Stimulated activated CD8-positive, alpha-beta memory T cell treated with anti-CD3 and anti-CD28 coated beads, Interleukin-15, amount 100 ng/mL, for 4 hours (primary cell): Measurements from ENCODE around the gene EVI5L.
A peak's percentile ranks its signal among the peaks of the same experiment; 100 is the strongest.
"Not testable (repeated sequence)": the region's sequence is repeated elsewhere in the genome, so short reads cannot be mapped to it uniquely, and the experiment has no call there.

Source experiments
- DNase-seq, 2 donors: peaks; one replicate each; pipeline ENCODE4 v3.0.0-alpha.2; 2020; ENCODE audit warnings: low read depth in 2 of 2

Gene EVI5L

DNA sequence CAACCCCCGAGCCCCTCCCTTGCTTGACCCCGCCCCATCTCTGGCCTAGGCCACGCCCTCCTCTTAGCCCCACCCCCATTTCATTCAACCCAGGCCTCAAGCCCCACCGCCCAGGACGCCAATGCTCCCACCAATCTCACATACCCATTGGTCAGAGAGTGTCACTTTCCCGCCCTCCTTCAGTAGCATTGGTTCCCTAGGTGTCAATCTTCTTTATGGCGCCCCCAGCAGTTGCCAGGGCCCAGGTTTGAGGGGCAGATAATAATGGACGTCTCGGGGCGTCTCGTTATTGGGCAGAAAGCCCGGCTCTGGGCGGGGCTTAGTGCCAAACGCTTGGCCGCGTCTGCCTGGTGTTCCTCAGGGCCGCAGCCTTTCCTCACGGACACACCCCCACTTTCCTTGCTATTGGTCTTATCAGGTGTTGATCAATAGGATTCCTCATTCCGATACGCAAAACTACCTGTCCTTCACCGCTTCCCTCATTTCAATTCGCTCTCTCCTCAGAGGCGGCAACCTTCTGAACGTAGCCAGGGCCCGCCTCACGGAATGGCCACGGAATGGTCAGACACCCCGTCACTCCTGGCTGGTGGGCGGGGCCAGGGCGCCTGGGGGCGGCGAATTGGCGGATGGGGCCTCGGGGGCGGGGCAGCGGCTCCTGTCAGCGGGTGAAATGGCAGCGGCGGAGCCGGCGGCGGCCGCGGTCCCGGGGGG, at the start of gene EVI5L:
Gene EVI5L, plus strand, starts transcription at position 658 of the 711 bp plus-strand sequence. CDS start 16,325 bp downstream, outside the sequence.
- peak; percentile 98 to 99 for DNase-seq

DNA sequence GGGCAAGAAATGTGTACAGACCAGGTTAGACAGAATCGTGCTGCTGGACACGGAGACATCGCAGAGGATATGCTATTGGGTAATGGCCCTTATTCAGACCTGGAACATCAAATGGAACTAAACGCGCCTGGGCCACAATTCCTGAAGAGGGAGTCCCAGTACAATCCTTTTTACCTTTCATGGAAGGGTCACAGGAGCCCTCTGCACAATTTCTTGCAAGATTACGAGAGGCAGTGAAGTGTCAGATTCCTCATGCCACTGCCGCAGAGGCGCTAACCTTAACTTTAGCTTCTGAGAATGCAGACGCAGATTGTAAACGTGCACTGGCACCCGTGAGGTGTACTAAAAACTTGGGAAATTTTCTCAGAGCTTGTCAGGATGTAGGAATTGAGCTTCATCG, 48.9 kb upstream of the EVI5L start:
- DNase-seq, result no peak

DNA sequence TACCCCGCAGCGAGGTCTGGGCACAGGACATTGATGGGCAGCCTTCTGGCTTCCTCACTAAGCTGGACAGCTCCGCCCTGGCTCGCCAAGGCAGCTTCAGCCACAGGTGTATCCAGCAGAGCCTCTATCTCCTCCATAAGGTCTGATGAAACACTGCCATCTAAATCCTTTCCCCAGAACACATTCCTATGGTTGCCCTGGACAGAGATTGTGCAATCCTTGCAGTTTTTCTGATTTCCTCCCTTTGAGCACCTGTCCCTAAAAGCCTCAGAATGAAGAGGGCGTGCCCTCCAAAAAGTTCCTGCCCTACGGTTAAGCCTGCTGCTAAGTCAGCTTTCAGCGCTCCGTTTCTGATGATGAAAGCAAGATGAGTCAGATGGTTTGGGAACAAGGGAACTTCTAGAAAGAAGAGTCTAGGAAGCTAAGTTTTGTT, 46.0 kb upstream of the EVI5L start:
- no peak for DNase-seq

DNA sequence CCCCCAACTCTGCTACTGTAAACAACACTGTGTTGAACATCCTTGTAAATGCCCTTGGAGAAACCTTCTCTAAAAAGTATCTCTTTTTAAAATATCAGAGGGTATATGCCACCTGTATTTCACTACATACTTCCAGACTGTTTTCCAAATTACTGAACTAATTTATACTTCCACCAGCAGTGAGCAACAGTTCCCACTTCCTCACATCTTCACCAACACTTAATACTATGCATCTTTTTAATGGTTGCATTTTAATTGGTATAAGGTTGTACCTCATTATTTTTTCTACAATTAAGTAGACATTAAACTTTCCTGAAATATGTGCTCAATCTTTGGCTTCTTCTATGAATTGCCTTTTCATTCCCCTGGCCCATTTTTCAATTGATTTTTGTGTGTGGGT, 45.2 kb upstream of the EVI5L start:
- no peak for DNase-seq

DNA sequence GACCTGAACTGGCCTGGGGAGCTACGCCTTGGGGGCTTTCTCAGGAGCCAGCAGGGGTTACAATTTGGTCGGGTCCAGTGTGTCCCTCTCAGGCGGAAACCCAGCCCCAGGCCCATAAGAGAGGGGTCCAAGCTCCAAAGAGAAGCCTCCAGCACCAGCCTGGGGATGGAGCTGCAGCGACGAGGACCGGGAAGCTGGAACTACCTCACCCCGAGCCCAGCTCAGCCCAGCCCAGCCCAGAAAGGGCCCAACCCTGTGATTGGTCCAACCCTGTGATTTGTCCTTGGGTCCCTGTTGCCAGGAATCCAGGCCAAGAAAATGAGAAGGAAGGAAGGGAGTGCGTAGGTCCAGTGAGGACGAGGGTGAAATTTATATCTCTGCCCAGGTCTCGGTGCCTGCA, 42.9 kb upstream of the EVI5L start:
- no peak for DNase-seq

DNA sequence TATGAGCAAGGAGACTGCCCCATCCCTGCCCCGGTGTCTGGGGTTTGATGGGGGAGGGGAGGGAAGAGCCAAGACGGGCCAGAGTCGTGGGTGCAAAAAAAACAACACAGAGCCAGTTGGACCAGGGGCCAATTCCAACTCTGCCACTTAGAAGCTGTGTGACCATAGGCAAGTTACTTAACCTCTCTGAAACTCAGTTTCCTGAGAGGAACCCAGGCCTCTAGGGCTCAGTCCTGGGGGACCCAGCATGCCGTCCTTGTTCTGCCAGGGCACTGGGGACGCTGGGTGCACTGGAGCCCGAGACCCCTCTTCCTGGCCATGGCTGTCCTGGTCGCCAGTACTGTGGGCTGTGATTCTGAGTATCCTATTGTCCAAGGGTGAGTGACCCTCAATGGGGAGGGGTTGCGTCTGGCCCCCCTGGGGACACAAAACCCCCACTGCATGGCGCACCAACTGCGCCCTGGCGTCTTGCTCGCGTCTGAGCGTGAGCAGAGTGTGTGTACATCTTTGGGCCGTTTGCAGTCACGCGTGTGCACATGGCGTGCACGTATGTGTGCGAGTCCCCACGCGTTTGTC, 42.3 kb upstream of the EVI5L start:
- no peak for DNase-seq

DNA sequence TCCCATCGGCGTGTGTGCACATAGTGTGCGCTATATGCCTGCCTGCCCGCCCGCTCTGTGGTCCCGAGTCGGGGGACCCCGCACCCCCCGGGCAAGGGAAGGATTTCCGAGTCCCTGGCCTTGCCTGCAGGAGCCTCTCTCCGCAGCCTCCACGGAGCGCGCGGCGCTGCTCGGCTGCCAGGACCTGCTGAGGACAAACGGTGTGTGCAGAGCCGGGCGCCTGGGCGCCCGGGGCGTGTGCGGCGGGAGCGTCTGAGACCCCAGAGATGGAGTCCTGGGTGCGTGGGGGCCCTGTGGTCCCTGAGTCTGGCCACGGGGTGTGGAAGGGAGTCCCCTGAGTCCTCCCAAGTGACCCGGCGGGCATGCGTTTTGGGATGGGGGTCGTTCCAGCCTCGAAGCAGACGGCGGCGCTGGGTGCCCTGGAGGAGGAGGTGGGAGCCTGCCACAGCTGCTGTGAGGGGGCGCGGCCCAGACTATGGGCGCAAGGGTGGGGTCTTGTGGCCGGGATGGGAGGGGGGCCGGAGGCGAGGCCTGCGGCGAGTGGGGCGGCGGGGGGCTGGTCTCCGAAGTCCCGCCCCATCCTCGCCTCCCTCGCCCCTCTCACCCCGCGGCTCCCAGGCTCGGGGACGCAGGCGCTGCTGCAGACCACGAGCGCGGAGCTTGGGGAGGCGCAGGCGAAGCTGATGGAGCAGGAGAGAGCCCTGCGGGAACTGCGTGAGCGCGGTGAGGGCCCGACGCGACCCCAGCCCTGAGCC, 41.7 kb upstream of the EVI5L start:
- no peak for DNase-seq

DNA sequence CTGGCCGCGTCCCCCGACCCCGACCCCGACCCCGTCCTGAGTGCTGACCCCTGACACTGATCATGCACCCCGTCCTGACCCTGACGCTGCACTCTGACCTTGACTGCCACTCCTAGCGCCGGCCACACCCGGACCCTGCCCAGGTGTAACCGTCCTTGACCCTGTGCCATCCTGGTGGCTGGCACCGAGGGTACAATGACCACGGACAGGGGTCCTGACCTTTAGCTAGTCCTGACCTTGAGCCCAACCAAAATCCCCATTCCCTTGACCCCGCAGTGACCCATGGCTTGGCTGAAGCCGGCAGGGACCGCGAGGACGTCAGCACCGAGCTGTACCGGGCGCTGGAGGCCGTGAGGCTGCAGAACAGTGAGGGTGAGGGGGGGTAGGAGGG, 41.1 kb upstream of the EVI5L start:
- DNase-seq, result no peak

DNA sequence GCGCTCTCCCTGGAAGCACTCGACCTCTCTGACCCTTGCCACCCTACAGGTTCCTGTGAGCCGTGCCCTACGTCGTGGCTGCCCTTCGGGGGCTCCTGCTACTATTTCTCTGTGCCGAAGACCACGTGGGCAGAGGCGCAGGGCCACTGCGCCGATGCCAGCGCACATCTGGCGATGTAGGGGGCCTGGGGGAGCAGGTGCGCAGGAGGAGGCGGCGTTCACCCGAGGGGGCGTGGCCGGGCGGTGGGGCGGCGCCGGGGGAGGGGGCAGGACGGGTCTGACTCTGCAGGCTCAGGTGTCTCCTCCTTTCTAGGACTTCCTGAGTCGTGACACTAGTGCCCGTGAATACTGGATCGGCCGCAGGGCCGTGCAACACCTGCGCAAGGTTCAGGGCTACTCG, 40.6 kb upstream of the EVI5L start:
- no peak for DNase-seq

DNA sequence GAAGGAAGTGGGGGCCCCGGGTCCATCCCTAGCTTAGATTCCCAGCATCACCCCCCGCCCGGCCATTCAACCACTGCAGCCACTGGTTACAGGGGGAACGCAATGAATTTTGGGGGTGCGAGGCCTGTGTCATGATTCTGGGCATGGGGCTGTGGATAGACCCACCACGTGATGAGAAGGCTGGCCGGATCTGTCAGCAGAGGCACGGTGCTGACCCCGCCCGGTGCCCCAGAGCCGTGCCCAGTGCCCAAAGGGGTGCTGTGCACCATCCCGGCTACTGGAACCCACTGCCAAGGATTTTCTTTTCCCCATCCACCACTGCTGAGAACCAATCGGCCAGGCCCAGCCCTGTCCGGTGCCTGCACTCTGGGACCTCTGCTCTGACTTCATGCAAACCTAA, 39.6 kb upstream of the EVI5L start:
- DNase-seq, result no peak

DNA sequence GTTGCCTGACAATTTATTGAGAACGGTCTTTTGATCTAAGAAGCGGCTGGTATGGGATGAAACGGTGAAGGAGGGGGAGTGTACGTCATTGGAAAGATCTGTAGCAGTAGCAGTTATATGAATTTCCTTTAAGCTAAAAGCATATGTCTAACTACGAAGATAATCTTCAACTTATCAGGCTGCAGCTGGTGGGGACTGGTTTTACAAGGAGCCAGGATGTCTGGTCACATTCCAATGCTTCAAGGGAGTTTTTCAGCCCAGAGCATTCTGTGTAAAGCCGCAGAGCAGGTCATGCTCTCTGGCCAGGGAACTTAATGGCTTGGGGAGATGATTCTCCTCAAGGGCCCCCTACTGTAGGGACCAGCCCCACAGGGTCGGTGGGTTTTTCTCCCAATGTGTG, 37.7 kb upstream of the EVI5L start:
- no peak for DNase-seq

DNA sequence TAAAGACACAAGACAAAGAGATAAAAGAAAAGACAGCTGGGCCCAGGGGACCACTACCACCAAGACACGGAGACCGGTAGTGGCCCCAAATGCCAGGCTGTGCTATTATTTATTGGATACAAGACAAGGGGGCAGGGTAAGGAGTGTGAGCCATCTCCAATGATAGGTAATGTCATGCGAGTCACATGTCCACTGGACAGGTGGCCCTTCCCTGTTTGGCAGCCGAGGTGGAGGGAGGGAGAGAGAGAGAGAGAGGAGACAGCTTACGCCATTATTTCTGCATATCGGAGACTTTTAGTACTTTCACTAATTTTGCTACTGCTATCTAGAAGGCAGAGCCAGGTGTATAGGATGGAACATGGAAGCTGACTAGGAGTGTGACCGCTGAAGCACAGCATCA, 37.3 kb upstream of the EVI5L start:
- DNase-seq, result not testable (repeated sequence)

DNA sequence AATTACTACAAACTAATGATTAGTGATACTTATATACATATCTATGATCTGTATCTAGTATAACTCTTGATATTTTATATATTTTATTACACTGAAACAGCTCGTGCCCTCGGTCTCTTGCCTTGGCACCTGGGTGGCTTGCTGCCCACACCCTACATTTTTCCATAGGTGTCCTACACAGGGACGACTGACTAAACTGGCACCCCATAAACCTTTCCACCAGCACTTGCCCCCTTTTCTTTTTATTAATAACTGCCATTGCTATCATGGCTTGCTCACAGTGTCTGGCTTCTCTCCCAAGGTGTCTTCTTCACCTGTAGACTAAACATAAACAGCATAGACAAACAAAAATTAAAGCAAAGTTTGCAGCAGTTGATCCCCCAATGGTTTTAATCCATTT, 36.5 kb upstream of the EVI5L start:
- no peak for DNase-seq

DNA sequence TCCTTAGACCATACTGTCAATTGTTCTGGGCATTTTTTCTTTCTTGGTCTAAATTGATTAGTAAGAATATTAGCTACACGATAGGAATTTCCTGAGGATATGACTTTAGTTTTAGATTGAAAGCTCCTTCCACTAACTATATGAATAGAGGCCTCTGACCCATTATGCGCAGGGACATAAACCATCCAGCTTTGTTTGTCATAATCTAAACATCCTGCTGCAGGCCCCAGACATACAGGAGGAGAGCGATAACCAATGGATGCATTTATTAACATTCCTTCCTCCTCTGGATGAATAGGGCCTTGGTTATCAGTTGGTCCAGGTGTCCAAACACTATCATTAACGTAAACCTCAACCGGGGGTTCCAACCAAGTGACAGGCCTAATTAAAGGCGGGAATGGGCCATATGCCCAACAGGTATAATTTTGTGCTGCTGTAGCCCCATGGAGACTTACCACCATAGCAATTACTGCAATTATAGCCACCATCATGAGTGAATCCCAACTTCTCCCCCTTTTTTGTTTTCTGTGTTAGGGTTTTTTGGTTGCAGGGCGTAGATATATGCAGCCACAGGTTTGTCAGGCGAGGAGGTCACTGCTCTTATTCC, 34.4 kb upstream of the EVI5L start:
- DNase-seq, result no peak

DNA sequence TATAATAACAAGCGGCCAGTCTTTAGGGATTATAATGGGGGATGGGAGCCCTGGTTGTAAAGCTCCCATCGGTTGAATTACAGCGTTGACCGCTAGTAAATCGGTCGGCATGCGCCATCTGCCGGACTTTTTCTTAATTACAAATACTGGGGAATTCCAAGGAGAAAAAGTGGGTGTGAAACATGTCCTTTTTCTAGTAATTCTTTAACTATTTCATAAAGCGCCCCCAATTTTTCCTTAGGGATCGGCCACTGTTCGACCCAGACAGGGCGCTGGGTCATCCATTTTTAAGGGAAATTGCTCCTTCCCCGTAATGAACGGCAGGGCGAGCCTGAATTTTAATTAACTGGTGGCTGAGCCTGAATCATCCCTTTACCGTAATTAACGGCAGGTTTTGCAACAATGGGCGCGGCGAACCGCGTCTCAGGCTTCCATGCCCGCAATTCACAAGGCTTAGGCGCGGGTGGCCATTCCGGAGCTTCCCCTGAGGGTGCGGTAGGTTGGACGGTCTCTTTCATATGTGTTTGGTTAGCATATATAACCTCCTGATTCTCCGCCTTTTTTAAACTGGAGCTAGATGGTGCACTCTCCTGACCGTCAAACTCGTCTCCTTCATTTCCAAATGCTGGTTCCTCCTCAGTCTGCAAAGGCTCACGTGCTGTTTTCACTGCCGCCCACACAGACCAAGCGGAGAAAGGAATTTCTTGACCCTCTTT, 30.2 kb upstream of the EVI5L start:
- peak in 1 of 2 donors; percentile 37 for DNase-seq

DNA sequence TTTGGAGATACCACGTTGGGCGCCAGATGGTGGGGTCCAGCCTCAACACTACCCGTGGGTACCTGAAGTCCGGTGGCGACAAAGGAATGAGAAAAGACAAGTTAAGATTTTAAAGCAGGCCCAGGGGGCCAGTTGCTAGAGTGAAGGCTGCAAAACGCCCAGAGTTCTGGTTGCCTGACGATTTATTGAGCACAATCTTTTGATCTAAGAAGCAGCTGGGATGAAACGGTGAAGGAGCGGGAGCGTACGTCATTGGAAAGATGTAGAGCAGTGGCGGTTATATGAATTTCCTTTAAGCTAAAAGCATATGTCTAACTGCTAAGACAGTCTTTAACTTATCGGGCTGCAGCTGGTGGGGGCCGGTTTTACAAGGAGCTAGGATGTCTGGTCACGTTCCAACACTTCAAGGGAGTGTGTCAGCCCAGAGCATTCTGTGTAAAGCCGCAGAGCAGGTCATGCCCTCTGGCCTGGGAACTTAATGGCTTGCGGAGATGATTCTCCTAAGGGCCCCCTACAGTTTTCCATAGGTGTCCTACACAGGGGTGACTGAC, 28.9 kb upstream of the EVI5L start:
- no peak for DNase-seq

DNA sequence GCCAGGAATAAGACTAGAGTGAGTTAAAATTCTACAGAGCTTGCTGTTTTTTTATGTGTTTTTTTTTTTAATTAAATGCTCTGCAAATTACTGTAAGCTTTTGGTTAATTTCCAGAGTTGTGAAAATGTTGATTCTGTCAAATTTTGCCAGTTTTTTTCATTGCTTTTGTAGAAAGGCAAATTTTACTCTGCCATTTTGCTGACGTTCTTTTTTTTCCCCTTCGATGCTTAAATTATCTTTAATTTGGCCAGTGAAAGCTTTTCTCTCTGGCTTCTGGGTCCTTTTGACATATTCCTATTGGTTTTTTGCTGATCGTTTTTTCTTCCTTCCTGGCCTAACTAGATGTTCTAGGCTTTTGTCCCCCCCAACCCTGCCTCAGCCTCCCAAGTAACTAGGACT, 23.8 kb upstream of the EVI5L start:
- no peak for DNase-seq

DNA sequence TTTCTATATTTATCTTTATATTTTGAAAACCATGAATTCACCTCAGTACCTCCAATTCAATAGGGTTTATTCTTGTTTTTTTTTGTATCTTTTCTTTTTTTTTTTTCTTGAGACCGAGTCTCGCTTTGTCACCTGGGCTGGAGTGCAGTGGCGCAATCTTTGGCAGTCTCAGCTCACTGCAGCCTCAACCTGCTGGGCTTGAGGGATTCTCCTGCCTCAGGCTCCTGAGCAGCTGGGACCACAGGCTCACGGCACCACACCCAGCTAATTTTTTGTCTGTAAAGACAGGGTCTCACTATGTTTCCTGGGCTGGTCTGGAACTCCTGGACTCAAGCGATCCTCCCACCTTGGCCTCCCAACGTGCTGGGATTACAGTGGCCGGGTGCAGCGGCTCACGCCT, 23.1 kb upstream of the EVI5L start:
- DNase-seq, result no peak

DNA sequence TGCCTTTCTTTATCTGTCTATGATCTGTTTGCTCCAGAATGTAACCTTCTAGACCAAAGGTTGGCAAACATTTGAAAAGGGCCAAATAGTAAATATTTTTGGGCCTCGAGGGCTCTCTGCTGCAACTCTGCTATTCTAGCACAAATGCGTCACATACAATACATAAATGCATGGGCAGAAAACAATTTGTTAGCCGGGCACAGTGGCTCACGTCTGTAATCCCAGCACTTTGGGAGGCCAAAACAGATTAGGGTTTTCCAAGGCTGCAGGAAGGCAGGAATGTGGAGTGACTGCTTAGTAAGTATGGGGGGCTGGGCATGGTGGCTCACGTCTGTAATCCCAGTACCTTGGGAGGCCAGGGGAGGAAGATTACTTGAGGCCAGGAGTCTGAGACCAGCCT, 21.9 kb upstream of the EVI5L start:
- no peak for DNase-seq

DNA sequence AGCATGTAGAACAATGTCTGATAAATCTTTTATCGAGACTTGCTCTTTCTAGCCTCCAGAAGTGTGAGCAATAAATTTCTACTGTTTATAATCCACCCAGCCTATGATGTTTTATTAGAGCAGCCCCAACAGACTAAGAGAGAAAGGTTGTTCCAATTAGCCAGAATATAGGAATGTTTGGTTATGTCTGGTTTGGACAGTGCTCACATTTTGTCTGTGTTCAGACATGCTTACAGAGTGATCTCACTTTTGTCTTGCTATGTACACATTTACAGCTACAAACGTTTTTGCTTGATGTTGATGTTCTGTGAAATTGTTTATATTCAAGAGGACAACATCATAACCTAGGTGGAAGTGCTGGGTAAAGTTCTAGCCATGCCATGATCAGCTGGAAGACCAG, 18.0 kb upstream of the EVI5L start:
- DNase-seq, result no peak

DNA sequence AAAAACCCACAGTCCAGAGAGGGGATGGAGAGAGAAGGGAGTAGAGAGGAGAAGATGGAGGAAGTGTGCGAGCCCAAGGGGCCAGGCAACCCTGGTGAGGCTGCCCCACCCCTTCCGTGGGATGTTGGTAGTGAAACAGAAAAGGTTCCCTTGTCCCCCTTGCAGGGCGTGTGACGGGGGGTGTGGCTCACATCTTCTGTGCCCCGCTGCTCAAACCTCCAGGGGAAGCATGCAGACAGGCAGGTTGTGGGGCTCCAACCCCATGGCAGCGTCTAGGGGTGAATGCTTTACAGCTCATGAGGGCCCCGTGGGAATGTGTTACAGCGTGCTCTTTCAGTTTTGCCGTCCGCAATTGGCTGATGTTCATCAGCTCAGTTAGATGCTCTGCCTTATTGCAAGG, 14.7 kb upstream of the EVI5L start:
- DNase-seq, result no peak

DNA sequence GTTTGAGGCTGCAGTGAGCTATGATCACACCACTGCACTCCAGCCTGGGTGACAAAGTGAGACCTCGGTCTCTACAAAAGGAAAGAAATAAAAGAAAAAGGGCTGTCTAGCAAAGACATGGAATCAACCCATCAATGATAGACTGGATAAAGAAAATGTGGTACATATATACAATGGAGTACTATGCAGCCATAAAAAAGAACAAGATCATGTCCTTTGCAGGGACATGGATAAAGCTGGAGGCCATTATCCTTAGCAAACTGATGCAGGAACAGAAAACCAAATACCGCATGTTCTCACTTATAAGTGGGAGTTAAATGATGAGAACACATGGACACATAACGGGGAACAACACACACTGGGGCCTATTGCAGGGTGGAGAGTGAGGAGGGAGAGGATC, 14.0 kb upstream of the EVI5L start:
- DNase-seq, result not testable (repeated sequence)
